HCT116 (cell line): Measurements from ENCODE around the gene FABP6. TPM values are rescaled to one million over a fixed set of nuclear protein-coding genes. Genes with fewer than 3 reads are reported as not detected.

Source experiments
- ATAC-seq: fragments of 200-7000 bp; cut with Tn5 transposase; 2 replicates; pipeline ENCODE4 v1.9.1; 2020; ENCODE audit warnings: mild to moderate bottlenecking, moderate library complexity
- BruUV-seq: library from RNA; stranded (reverse); fragments of 400-500 nt; replicated peaks from 2 replicates; lab custom pipeline; 2021; lab: Mats Ljungman, UMichigan
- CTCF ChIA-PET: fragments of 300-600 bp; sonication (Branson Sonifier 250); formaldehyde crosslinking; loops from one replicate; lab custom pipeline; 2021; ENCODE audit warnings: antibody characterized with exemption; lab: Charles Lee
- POLR2A ChIA-PET: fragments of 300-600, 350-600 bp; sonication (Branson Sonifier 250); formaldehyde crosslinking; loops from one replicate; lab custom pipeline; 2021; ENCODE audit warnings: antibody characterized with exemption; lab: Charles Lee
- RAD21 ChIA-PET, 2 experiments: fragments of 300-600 bp; sonication (Branson Sonifier 250); formaldehyde crosslinking; loops; one replicate each; lab custom pipeline; 2023; ENCODE audit warnings: low total read pairs in 2 of 2; ENCODE audit not compliant: uncharacterized antibody in 2 of 2, unreplicated experiment in 2 of 2, low non-redundant PET in 1 of 2; lab: Charles Lee
- DNase-seq: peaks from one replicate; pipeline ENCODE4 v3.0.0-alpha.2; 2010; ENCODE audit warnings: low read depth, low spot score
- H2AFZ ChIP-seq: fragments of 200-600 bp; shearing (Covaris generic), sonication (generic); 2 replicates; pipeline ENCODE4 v1.6.1; 2017; ENCODE audit warnings: low read depth, mixed run types, mixed read lengths, antibody characterized with exemption, low read length; ENCODE audit not compliant: poor library complexity, severe bottlenecking
- H3K27ac ChIP-seq: 2 replicates; pipeline ENCODE4 v1.5.1; 2012; ENCODE audit warnings: low read depth, low read length
- H3K27me3 ChIP-seq: fragments of 200-600 bp; sonication (generic); 2 replicates; pipeline ENCODE4 v1.6.1; 2016; ENCODE audit warnings: mixed run types, low read length, mixed read lengths; ENCODE audit not compliant: insufficient read depth
- H3K36me3 ChIP-seq, 2 experiments: fragments of 200-500 bp in 1 of 2; fragments of 200-600 bp in 1 of 2; sonication (Bioruptor generic) in 1 of 2; sonication (generic) in 1 of 2; 2 replicates each; pipeline versions ENCODE4 v1.5.1 to v1.6.1; 2014 to 2016; ENCODE audit warnings: low read length in 2 of 2, inconsistent platforms in 1 of 2, mixed read lengths in 1 of 2, mixed run types in 1 of 2; ENCODE audit not compliant: insufficient read depth in 2 of 2, control insufficient read depth in 1 of 2
- H3K4me1 ChIP-seq, 2 experiments: fragments of 200-600 bp in 1 of 2; sonication (generic) in 1 of 2; 2 replicates each; pipeline versions ENCODE4 v1.5.1 to v1.6.1; 2012 to 2017; ENCODE audit warnings: low read length in 2 of 2, inconsistent platforms in 1 of 2, mild to moderate bottlenecking in 1 of 2, mixed read lengths in 1 of 2, mixed run types in 1 of 2, moderate library complexity in 1 of 2; ENCODE audit not compliant: insufficient read depth in 2 of 2, control insufficient read depth in 1 of 2
- H3K4me2 ChIP-seq: fragments of 200-600 bp; sonication (generic); 2 replicates; pipeline ENCODE4 v1.6.1; 2017; ENCODE audit warnings: mixed run types, low read length, mixed read lengths
- H3K4me3 ChIP-seq, 2 experiments: fragments of 200-600 bp in 1 of 2; sonication (generic) in 1 of 2; replicated peaks in 1 of 2; 2 replicates each; pipeline ENCODE4 v1.5.1; 2011 to 2016; ENCODE audit warnings: low read length in 2 of 2, control low read depth in 1 of 2, low read depth in 1 of 2, mild to moderate bottlenecking in 1 of 2, mixed read lengths in 1 of 2, mixed run types in 1 of 2
- H3K79me2 ChIP-seq: fragments of 200-600 bp; sonication (generic); 2 replicates; pipeline ENCODE4 v1.6.1; 2017; ENCODE audit warnings: mild to moderate bottlenecking, mixed run types, low read length, moderate library complexity, mixed read lengths; ENCODE audit not compliant: insufficient read depth
- H3K9ac ChIP-seq: fragments of 200-600 bp; sonication (generic); 2 replicates; pipeline ENCODE4 v1.6.1; 2016; ENCODE audit warnings: low read length, mixed read lengths
- H3K9me2 ChIP-seq: fragments of 200-600 bp; sonication (generic), shearing (Covaris generic); 2 replicates; pipeline ENCODE4 v1.6.1; 2017; ENCODE audit warnings: mixed run types, mild to moderate bottlenecking, moderate library complexity; ENCODE audit not compliant: insufficient read depth
- H3K9me3 ChIP-seq, 2 experiments: fragments of 200-500 bp in 1 of 2; fragments of 200-600 bp in 1 of 2; sonication (Bioruptor generic) in 1 of 2; sonication (generic) in 1 of 2; 2 replicates each; pipeline ENCODE4 v1.6.1; 2014 to 2017; ENCODE audit warnings: low read length in 2 of 2, mixed read lengths in 2 of 2, inconsistent platforms in 1 of 2, low read depth in 1 of 2, mild to moderate bottlenecking in 1 of 2, mixed run types in 1 of 2, moderate library complexity in 1 of 2; ENCODE audit not compliant: control insufficient read depth in 1 of 2, insufficient read depth in 1 of 2
- H4K20me1 ChIP-seq: fragments of 200-600 bp; sonication (generic), shearing (Covaris generic); 2 replicates; pipeline ENCODE4 v1.6.1; 2017; ENCODE audit warnings: mixed run types, mild to moderate bottlenecking, moderate library complexity; ENCODE audit not compliant: insufficient read depth
- CEBPB ChIP-seq: IDR thresholded peaks from 2 replicates; pipeline ENCODE4 v1.6.1; 2012; ENCODE audit warnings: low read depth
- EGR1 ChIP-seq: IDR thresholded peaks from 2 replicates; pipeline ENCODE4 v1.6.1; 2012; ENCODE audit warnings: low read depth
- EZH2 ChIP-seq: fragments of 200-600 bp; sonication (generic); IDR thresholded peaks from 2 replicates; pipeline ENCODE4 v1.6.1; 2017; ENCODE audit warnings: antibody characterized with exemption, mixed run types
- FOSL1 ChIP-seq: IDR thresholded peaks from 2 replicates; pipeline ENCODE4 v1.6.1; 2012; ENCODE audit warnings: low read depth
- JUND ChIP-seq: IDR thresholded peaks from 2 replicates; pipeline ENCODE4 v1.6.1; 2012
- POLR2A ChIP-seq: IDR thresholded peaks from 2 replicates; pipeline ENCODE4 v1.7.0; 2011; ENCODE audit warnings: borderline replicate concordance; ENCODE audit not compliant: insufficient read depth, insufficient read length; ENCODE audit errors: extremely low read depth
- POLR2AphosphoS5 ChIP-seq: IDR thresholded peaks from 2 replicates; pipeline ENCODE4 v1.6.1; 2011; ENCODE audit warnings: mild to moderate bottlenecking, low read depth, low read length, moderate library complexity
- RAD21 ChIP-seq: IDR thresholded peaks from 2 replicates; pipeline ENCODE4 v1.6.1; 2012; ENCODE audit warnings: low read depth, mild to moderate bottlenecking
- REST ChIP-seq: IDR thresholded peaks from 2 replicates; pipeline ENCODE4 v1.6.1; 2012; ENCODE audit warnings: low read depth
- SIN3A ChIP-seq: IDR thresholded peaks from 2 replicates; pipeline ENCODE4 v1.6.1; 2012; ENCODE audit warnings: low read depth
- SP1 ChIP-seq: IDR thresholded peaks from 2 replicates; pipeline ENCODE4 v1.6.1; 2012; ENCODE audit warnings: low read depth
- SRF ChIP-seq: IDR thresholded peaks from 2 replicates; pipeline ENCODE4 v1.6.1; 2012; ENCODE audit warnings: low read depth
- TCF7L2 ChIP-seq: IDR thresholded peaks from 2 replicates; pipeline ENCODE4 v1.7.0; 2011; ENCODE audit warnings: borderline replicate concordance, inconsistent platforms; ENCODE audit not compliant: insufficient read depth, insufficient read length; ENCODE audit errors: extremely low read depth
- YY1 ChIP-seq: IDR thresholded peaks from 2 replicates; pipeline ENCODE4 v1.6.1; 2011; ENCODE audit warnings: low read length, low read depth, moderate library complexity, mild to moderate bottlenecking; ENCODE audit not compliant: insufficient replicate concordance; ENCODE audit errors: extremely low read depth
- ZBTB33 ChIP-seq: IDR thresholded peaks from 2 replicates; pipeline ENCODE4 v1.6.1; 2011; ENCODE audit warnings: mild to moderate bottlenecking, low read length, moderate library complexity; ENCODE audit not compliant: insufficient replicate concordance; ENCODE audit errors: extremely low read depth
- ZFX ChIP-seq: fragments of 450-650 bp; IDR thresholded peaks from 2 replicates; pipeline ENCODE4 v1.6.1; 2017
- ZNF274 ChIP-seq: fragments of 200-500 bp; sonication (Bioruptor generic); IDR thresholded peaks from 2 replicates; pipeline ENCODE4 v1.6.1; 2014; ENCODE audit warnings: mild to moderate bottlenecking, low read depth, low read length, inconsistent platforms
- intact Hi-C: fragments of 100-400 bp; cut with micrococcal nuclease; formaldehyde crosslinking; loops from 2 replicates; pipeline ENCODE4 v1.10.0; 2022
- total RNA-seq: library from RNA; stranded (reverse); gene quantifications from one replicate; pipeline ENCODE4 v1.2.1, GENCODE V29; 2021; ENCODE audit not compliant: unreplicated experiment

FABP6 gene
- total RNA-seq, 1 experiment from 2014 or later, result 8.5 TPM

- intact Hi-C loops, result no loop called here
- RAD21 ChIA-PET, result no interaction called here
- POLR2A ChIA-PET, result no interaction called here
These were observed 22.2 kb upstream of the FABP6 start for GRCh38 chr5:160207061-160207460.

More at GRCh38 chr5:160207061-160207460, 22.2 kb upstream of the FABP6 start:
- Histone ChIP-seq H3K9ac (no peak overlapping the region), H3K36me3 (no peaks in the 10 kb centered on the region), H4K20me1 (no peaks in the 10 kb centered on the region), H2AFZ (no peak overlapping the region), H3K79me2 (no peaks in the 10 kb centered on the region), H3K4me2 (no peak overlapping the region), H3K27me3 (no peaks in the 10 kb centered on the region), H3K9me3 (no peaks in the 10 kb centered on the region), H3K9me2 (no peaks in the 10 kb centered on the region), H3K4me1 (peaks cover 0 to 12% of the 10 kb centered on the region in 2 experiments; a peak in 2 of 4 replicates), H3K27ac (no peak overlapping the region), H3K4me3 (no peak overlapping the region)
- BruUV-seq, result no TSS peak
- no peak for ATAC-seq
- CTCF ChIA-PET, result no interaction called here
- no peak for DNase-seq
- TF ChIP-seq SRF, result no peak
- TF ChIP-seq TCF7L2, result no peak
- no peak for TF ChIP-seq ZFX
- TF ChIP-seq POLR2A, result no peak
- TF ChIP-seq SIN3A, result no peak
- no peak for TF ChIP-seq RAD21
- TF ChIP-seq ZBTB33, result no peak
- TF ChIP-seq JUND, result no peak
- no peak for TF ChIP-seq REST
- TF ChIP-seq EZH2, result no peak
- TF ChIP-seq ZNF274, result no peak
- no peak for TF ChIP-seq SP1
- no peak for TF ChIP-seq FOSL1
- no peak for TF ChIP-seq YY1
- no peak for TF ChIP-seq EGR1
- TF ChIP-seq POLR2AphosphoS5, result no peak
- TF ChIP-seq CEBPB, result no peak
